Colonic mucosa (tissue), 4 donors: ENCODE results near the gene IL1F10. TPM values are rescaled to one million over a fixed set of nuclear protein-coding genes. Genes with fewer than 3 reads are reported as not detected.

Experiments
- DNase-seq: peaks from one replicate; pipeline ENCODE4 v3.0.0-alpha.2; 2020
- H3K27ac ChIP-seq: fragments of 200-600 bp; one replicate; pipeline ENCODE4 v1.8.0; 2021
- H3K27me3 ChIP-seq: fragments of 200-600 bp; one replicate; pipeline ENCODE4 v1.8.0; 2021
- H3K36me3 ChIP-seq: fragments of 200-600 bp; one replicate; pipeline ENCODE4 v1.8.0; 2021
- H3K4me1 ChIP-seq: fragments of 200-600 bp; one replicate; pipeline ENCODE4 v1.8.0; 2021; ENCODE audit warnings: mild to moderate bottlenecking
- H3K4me3 ChIP-seq: fragments of 200-600 bp; one replicate; pipeline ENCODE4 v1.8.0; 2021
- H3K9ac ChIP-seq, 2 donors: one replicate each; pipeline ENCODE4 v1.7.0; 2013; ENCODE audit warnings: control low read depth in 2 of 2, low read depth in 2 of 2, low read length in 2 of 2
- H3K9me3 ChIP-seq: fragments of 200-600 bp; one replicate; pipeline ENCODE4 v1.8.0; 2021
- CTCF ChIP-seq: fragments of 200-600 bp; IDR thresholded peaks from one replicate; pipeline ENCODE4 v1.8.0; 2022; ENCODE audit warnings: antibody characterized with exemption, mild to moderate bottlenecking
- intact Hi-C: fragments of 100-400 bp; cut with DNase I; formaldehyde crosslinking; loops from one replicate; pipeline ENCODE4 v1.14.1; 2022
- total RNA-seq, 2 donors: library from RNA; stranded (reverse); fragmentation: NEBNext Ultra II Directional in 1 of 2; extraction: Animal tissue kit (Norgen Biotek cat#: 25700) in 1 of 2; gene quantifications; one replicate each; pipeline ENCODE4 v1.2.1, GENCODE V29; 2021
- donor health status: healthy.
- donor health status: DM: no; HTN: no; CAD: no.
- donor health status: DM: no; HTN: no; CAD: no.

The IL1F10 gene
- total RNA-seq, 2 donors from 2014 or later, result not detected

DNA sequence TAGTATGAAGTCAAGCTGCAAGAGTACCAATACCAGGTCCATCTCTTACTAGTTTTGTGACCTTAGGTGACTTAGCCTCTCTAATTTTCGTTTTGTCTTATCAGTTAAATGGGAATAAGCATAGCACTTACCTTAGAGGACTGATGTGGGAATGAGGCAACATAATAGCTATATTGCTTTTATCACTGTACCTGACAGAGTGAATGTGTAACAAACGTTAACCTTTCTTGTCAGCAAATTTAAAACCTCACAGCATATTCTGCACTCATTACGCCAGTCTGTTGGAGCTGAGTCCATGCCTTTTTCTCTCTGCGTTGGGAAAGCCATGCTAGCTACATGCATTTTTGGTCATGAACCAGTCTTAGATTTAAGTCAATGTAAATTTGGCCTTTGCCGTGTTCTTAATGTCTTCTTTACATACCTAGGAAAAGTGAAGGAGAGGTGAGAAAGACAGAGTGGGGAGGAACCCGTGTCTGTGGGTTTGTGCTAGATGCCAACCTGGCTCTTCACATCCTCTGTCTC, 15.3 kb upstream of the IL1F10 start, which contains the start of gene IL36B:
TSS of gene IL36B (minus strand) at position 472 of the 522 bp plus-strand sequence.
- no peak for TF ChIP-seq CTCF
- Histone ChIP-seq H3K27me3 (no peaks in the 10 kb centered on the region), H3K27ac (no peak within 1 kb of the TSS), H3K9ac (no peak within 1 kb of the TSS), H3K4me1 (no peaks in the 10 kb centered on the region), H3K4me3 (no peak within 1 kb of the TSS), H3K36me3 (no peaks in the 10 kb centered on the region), H3K9me3 (no peaks in the 10 kb centered on the region)
- intact Hi-C loops, result no loop called here
- DNase-seq, result no peak

DNA sequence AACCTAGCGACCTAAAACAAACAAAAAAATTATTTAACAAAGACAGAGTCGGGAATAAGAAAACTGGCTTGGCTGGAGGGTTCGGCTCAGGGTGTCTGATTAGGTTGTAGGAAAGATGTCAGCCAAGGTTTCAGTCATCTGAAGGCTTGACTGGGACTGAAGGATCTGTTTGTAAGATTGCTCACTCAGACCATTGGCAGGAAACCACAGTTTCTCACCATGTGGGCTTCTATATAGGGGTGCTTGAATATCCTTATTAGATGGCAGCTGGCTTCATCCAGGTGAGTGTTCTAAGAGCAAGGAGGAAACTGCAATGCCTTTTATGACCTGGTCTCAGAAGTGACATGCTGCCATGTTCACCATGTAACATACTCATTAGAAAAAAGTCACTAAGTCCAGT, 14.1 kb upstream of the IL1F10 start:
- no peaks in the 10 kb centered on the region for H3K36me3 ChIP-seq
- H3K4me1 ChIP-seq, result no peaks in the 10 kb centered on the region
- no peak for TF ChIP-seq CTCF
- no peak overlapping the region for H3K9ac ChIP-seq
- no peak overlapping the region for H3K27ac ChIP-seq
- DNase-seq, result peak; percentile 4
- H3K4me3 ChIP-seq, result no peak overlapping the region
- H3K9me3 ChIP-seq, result no peaks in the 10 kb centered on the region
- intact Hi-C loops, result no loop called here
- no peaks in the 10 kb centered on the region for H3K27me3 ChIP-seq

DNA sequence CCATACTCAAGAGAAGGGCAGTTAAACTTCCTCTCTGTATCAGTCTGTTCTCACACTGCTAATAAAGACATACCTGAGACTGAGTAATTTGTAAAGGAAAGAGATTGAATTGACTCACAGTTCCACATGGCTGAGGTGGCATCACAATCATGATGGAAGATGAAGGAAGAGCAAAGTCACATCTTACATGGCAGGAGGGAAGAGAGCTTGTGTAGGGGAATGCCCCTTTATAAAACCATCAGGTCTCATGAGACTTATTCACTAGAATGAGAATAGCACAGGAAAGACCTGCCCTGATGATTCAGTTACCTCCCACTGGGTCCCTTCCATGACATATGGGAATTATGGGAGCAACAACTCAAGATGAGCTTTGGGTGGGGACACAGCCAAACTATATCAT, 13.7 kb upstream of the IL1F10 start:
- Histone ChIP-seq H3K27me3 (no peaks in the 10 kb centered on the region), H3K36me3 (no peaks in the 10 kb centered on the region), H3K4me3 (no peak overlapping the region), H3K27ac (no peak overlapping the region), H3K9me3 (no peaks in the 10 kb centered on the region), H3K4me1 (no peaks in the 10 kb centered on the region), H3K9ac (no peak overlapping the region)
- DNase-seq, result no peak
- intact Hi-C loops, result no loop called here
- TF ChIP-seq CTCF, result no peak

- DNase-seq, result peak; percentile 0
- Histone ChIP-seq H3K9me3 (no peaks in the 10 kb centered on the region), H3K4me1 (no peaks in the 10 kb centered on the region), H3K27ac (no peak overlapping the region), H3K27me3 (no peaks in the 10 kb centered on the region), H3K36me3 (no peaks in the 10 kb centered on the region), H3K9ac (no peak overlapping the region), H3K4me3 (no peak overlapping the region)
- TF ChIP-seq CTCF, result no peak
- intact Hi-C loops, result no loop called here
These were observed 11.2 kb upstream of the IL1F10 start for GRCh38 chr2:113056521-113056920.

- intact Hi-C loops, result no loop called here
- no peak for DNase-seq
- Histone ChIP-seq H3K9ac (no peak overlapping the region), H3K27ac (no peak overlapping the region), H3K4me3 (no peak overlapping the region), H3K36me3 (no peaks in the 10 kb centered on the region), H3K27me3 (no peaks in the 10 kb centered on the region), H3K9me3 (no peaks in the 10 kb centered on the region), H3K4me1 (no peaks in the 10 kb centered on the region)
- no peak for TF ChIP-seq CTCF
These were observed 10.7 kb upstream of the IL1F10 start for GRCh38 chr2:113057117-113057516.
